IPS-15b (cell line): ENCODE measurements around the gene CHIT1.
"Not testable (repeated sequence)": the region's sequence is repeated elsewhere in the genome, so short reads cannot be mapped to it uniquely, and the experiment has no call there.

Experiments used
- H3K27me3 ChIP-seq: one replicate; pipeline ENCODE4 v1.6.1; 2013; ENCODE audit warnings: low read length; ENCODE audit not compliant: control insufficient read depth, insufficient read depth
- H3K36me3 ChIP-seq: one replicate; pipeline ENCODE4 v1.6.1; 2013; ENCODE audit warnings: low read length; ENCODE audit not compliant: control insufficient read depth, insufficient read depth
- H3K4me1 ChIP-seq: one replicate; pipeline ENCODE4 v1.6.1; 2013; ENCODE audit warnings: mild to moderate bottlenecking, low read length; ENCODE audit not compliant: control insufficient read depth, insufficient read depth
- H3K4me3 ChIP-seq: one replicate; pipeline ENCODE4 v1.5.1; 2013; ENCODE audit warnings: low read depth, low read length
- H3K9ac ChIP-seq: one replicate; pipeline ENCODE4 v1.6.1; 2013; ENCODE audit warnings: low read depth, mild to moderate bottlenecking, low read length
- H3K9me3 ChIP-seq: one replicate; pipeline ENCODE4 v1.6.1; 2013; ENCODE audit warnings: mild to moderate bottlenecking, low read length; ENCODE audit not compliant: control insufficient read depth, insufficient read depth

The CHIT1 gene

GRCh38 chr1:203271962-203272632 lies 42.6 kb upstream of the CHIT1 start:
- Histone ChIP-seq H3K9ac (no peak overlapping the region), H3K4me3 (no peak overlapping the region), H3K9me3 (no peaks in the 10 kb centered on the region), H3K4me1 (peaks cover 9% of the 10 kb centered on the region), H3K27me3 (peaks cover 52% of the 10 kb centered on the region), H3K36me3 (no peaks in the 10 kb centered on the region)

DNA sequence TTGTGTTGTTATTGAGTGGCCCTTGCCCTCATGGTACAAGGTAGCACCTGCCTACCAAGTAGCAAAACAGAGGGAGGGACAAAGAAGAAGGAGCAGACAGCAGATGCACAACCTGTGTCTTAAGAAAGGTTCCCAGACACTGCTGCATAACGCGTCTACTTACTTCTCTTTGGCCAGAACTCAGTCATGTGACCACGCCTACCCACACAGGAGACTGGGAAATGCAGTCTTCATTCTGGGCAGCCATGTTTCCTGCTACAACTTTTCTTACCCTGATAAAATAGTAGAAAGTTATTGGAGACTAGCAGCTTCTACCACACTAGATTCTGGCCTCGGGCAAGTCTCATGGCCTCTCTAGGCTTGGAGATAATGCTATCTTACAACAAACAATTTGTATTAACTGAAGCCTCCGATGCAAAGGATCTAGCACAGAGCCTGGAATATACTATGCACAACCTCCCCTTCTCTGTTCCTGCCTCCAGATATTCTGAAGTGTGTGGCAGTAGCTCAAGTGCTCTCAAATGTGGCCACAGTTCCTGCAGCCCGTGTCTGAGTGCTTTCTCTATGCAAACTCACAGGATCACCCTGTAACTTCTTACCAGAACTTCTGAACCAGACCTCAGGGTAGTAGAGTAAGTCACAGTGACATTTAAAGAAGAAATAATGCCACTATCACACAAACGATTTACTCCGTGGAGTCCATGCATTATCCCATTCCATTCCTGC lies 41.7 kb upstream of the CHIT1 start:
- H3K36me3 ChIP-seq: no peaks in the 10 kb centered on the region
- H3K9ac ChIP-seq: no peak overlapping the region
- H3K4me1 ChIP-seq: peaks cover 9% of the 10 kb centered on the region
- peaks cover 43% of the 10 kb centered on the region for H3K27me3 ChIP-seq
- no peak overlapping the region for H3K4me3 ChIP-seq
- no peaks in the 10 kb centered on the region for H3K9me3 ChIP-seq

DNA sequence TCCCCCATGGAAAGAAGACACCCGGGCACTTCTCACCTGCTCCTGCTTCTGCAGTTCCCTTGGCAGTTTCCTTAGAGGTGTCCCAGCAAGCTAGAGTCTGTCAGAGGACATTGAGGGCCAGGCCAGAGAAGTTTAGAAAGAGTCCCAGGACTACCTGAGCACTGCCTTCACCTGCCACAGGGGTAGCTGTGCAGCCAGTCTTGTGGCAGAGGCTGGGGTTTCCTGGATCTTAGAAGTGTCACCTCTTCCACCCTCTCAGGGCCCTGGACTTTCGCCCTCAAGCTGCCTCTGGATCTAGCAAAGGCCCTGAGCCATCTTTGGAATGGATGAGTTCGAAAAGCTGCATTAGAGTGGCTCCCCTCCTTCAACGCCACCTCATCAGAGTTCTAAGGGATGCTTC lies 41.0 kb upstream of the CHIT1 start:
- Histone ChIP-seq H3K27me3 (peaks cover 39% of the 10 kb centered on the region), H3K4me3 (no peak overlapping the region), H3K4me1 (peaks cover 9% of the 10 kb centered on the region), H3K9ac (no peak overlapping the region), H3K36me3 (no peaks in the 10 kb centered on the region), H3K9me3 (no peaks in the 10 kb centered on the region)

DNA sequence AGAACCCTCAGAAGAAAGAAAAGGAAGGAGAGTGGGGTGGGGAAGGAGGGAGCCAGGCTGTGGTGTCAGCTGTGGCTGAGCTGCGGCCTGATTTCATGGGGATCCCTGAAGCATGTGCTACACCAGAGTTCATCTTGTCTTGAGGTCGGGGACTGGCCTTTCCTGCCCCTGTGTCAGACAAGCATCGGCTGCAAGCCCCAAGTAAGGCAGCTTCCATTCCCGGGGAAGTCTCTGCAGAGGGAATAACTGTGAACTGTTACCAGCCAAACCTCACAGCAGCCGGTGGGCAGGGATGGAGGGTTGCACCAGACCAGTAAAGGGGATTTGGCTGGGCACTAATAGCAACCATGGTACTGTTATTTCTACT lies 40.2 kb upstream of the CHIT1 start:
- Histone ChIP-seq H3K9me3 (no peaks in the 10 kb centered on the region), H3K36me3 (no peaks in the 10 kb centered on the region), H3K4me1 (peaks cover 9% of the 10 kb centered on the region), H3K9ac (no peak overlapping the region), H3K27me3 (peaks cover 33% of the 10 kb centered on the region), H3K4me3 (no peak overlapping the region)

DNA sequence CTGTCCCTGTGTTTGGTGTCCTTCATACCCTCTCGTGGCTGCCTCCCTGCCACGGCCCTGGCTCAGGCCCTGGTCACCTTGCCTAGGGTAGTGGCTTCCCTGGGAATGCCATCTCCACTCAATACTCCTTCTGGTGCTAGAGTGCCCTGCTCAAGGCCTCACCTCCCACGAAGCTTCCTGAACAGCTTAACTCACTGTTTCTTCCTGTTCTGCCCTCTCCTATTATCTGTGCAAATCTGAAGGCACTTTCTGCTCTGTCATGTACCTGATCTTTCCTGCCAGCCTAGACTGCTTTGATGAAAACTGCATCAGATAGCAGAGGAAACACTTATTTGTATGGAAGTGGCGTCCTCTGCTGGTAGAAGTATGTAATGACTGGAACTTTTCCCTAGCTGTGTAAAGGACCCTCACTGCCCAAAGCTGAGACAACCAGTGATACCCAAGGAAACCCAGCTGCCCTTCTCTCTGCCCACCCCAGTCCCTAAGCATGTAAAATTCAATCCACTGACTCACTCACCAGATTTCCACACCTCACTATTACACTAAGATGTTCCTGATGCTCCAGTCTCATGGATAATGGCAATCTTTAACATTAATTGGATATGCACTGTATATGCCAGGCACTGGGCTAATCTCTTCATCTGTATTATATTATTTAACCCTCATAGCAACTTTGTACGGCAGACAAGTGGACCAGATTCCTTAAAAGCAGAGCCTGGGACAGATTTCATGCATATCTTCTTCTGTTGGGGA lies 39.6 kb upstream of the CHIT1 start:
- Histone ChIP-seq H3K36me3 (no peaks in the 10 kb centered on the region), H3K9ac (no peak overlapping the region), H3K27me3 (peaks cover 28% of the 10 kb centered on the region), H3K4me1 (peaks cover 8% of the 10 kb centered on the region), H3K4me3 (no peak overlapping the region), H3K9me3 (no peaks in the 10 kb centered on the region)

- peaks cover 3% of the 10 kb centered on the region for H3K4me1 ChIP-seq
- H3K9ac ChIP-seq: peak overlapping the region; percentile 67
- H3K27me3 ChIP-seq: peaks cover 18% of the 10 kb centered on the region
- no peaks in the 10 kb centered on the region for H3K36me3 ChIP-seq
- peak overlapping the region; percentile 89 for H3K4me3 ChIP-seq
- H3K9me3 ChIP-seq: no peaks in the 10 kb centered on the region
Measured at GRCh38 chr1:203267912-203268311, 38.4 kb upstream of the CHIT1 start.

DNA sequence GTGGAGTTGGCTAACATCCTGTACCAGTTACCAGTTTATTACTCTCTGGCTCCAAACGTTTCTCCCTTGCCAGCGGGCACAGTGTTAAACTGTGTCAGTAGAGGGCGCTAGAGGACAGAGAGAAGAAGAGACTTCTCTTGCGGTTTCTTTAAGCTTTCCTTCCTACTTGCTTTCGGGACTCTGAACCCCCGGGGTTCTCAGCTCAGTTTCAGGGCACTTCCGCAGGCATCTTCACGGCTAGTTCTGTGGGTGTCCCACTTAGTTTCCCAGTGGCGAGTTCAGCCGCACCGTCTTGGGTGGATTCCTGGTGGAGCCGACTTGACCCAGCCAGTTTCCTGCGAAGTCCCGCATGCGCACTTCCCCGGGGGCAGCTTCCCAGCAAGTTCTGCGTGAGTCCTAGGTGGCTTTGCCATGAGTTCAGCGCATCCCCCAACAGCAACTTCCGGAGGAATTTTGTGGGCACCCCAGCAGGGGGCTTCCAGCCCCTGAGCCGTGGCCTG lies 37.9 kb upstream of the CHIT1 start:
- Histone ChIP-seq H3K4me3 (peak overlapping the region; percentile 89), H3K9me3 (no peaks in the 10 kb centered on the region), H3K27me3 (peaks cover 13% of the 10 kb centered on the region), H3K4me1 (peaks cover 3% of the 10 kb centered on the region), H3K36me3 (no peaks in the 10 kb centered on the region), H3K9ac (peak overlapping the region; percentile 67)

GRCh38 chr1:203266140-203266539 lies 36.7 kb upstream of the CHIT1 start:
- H3K9ac ChIP-seq: not testable (repeated sequence)

GRCh38 chr1:203265541-203265940 lies 36.1 kb upstream of the CHIT1 start:
- Histone ChIP-seq H3K27me3 (peaks cover 3% of the 10 kb centered on the region), H3K9me3 (no peaks in the 10 kb centered on the region), H3K36me3 (no peaks in the 10 kb centered on the region), H3K9ac (no peak overlapping the region), H3K4me1 (no peaks in the 10 kb centered on the region), H3K4me3 (no peak overlapping the region)

More at GRCh38 chr1:203266140-203266539, 36.7 kb upstream of the CHIT1 start:
- not testable (repeated sequence) for H3K9me3 ChIP-seq, H3K4me1 ChIP-seq, H3K4me3 ChIP-seq, H3K27me3 ChIP-seq, H3K36me3 ChIP-seq

DNA sequence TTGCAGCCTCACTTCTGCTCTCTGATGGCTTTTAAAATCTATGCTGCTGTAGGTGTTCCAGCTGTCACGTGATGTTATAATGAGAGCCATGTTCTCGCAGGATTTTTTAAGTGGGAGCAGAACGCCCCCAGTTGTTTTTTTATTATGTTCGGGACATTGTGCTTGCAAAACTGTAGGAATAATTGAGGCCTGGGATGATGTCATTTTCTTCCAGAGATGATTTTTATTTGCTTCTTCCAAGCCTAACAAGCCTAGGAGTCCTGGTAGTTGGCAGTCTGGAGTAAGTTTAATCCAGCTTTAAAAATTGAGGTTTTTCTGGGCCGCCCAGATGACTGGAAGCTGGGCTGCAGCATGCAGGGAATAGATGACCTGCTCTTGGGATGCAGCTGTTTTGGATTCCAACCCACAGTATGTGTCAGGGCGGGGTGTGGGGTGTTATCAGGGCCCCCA lies 34.6 kb upstream of the CHIT1 start:
- no peaks in the 10 kb centered on the region for H3K36me3 ChIP-seq
- H3K9me3 ChIP-seq: no peaks in the 10 kb centered on the region
- no peaks in the 10 kb centered on the region for H3K4me1 ChIP-seq
- H3K4me3 ChIP-seq: no peak overlapping the region
- H3K27me3 ChIP-seq: peaks cover 3% of the 10 kb centered on the region
- no peak overlapping the region for H3K9ac ChIP-seq

DNA sequence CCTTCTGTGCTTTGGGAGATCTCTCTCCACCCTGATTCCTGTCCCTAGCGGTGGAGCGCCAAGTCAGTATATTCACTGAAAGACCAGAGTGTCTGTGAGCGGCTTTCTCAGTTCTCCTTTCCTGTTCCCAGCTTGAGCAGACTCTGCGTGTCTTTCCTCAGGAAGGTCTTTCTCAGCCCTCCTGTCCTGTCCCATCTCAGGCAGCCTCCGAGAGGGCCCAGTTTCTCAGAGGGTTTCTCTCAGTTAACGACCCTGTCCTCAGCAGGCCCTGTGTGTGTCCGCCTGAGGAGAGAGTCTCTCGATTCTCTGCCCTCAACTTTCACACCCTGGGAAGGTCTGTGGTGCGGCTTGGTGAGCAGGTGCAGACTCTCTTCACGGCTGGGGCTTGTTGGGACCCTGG lies 34.0 kb upstream of the CHIT1 start:
- no peak overlapping the region for H3K4me3 ChIP-seq
- H3K4me1 ChIP-seq: no peaks in the 10 kb centered on the region
- H3K9ac ChIP-seq: no peak overlapping the region
- no peaks in the 10 kb centered on the region for H3K9me3 ChIP-seq
- H3K36me3 ChIP-seq: no peaks in the 10 kb centered on the region
- peaks cover 3% of the 10 kb centered on the region for H3K27me3 ChIP-seq
